H1 (cell line): ENCODE measurements around the gene WSCD2.

ENCODE experiments used
- CTCF ChIP-seq, 3 experiments: IDR thresholded peaks; 1 replicate in 2 of 3; 2 replicates in 1 of 3; pipeline versions ENCODE4 v1.5.1 to v1.6.1; 2011; ENCODE audit warnings: low read length in 3 of 3, mild to moderate bottlenecking in 3 of 3, inconsistent platforms in 2 of 3, low read depth in 1 of 3, moderate library complexity in 1 of 3; ENCODE audit not compliant: insufficient read depth in 1 of 3; ENCODE audit errors: control extremely low read depth in 1 of 3
- SP1 ChIP-seq: IDR thresholded peaks from 2 replicates; pipeline ENCODE4 v1.6.1; 2011; ENCODE audit warnings: low read depth, low read length

DNA sequence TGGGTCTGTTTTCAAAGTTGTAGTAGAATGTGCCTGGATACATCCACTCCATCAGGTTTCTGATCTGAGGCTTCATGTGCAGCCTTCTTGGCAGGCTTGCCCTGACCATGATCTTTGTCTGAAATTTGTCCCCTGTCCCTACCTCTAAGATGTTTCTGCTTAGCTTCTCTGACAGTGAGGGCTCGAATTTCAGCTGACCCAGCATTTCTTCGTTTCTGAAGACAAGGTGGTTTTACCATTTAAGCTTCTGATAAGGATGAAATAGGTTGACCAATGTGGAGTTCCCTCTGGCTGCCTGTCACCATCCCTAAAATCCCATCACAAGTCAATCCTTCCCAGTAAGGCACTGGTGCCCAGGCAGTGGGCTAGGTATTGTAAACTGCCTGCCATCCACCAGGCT is 153.1 kb downstream of the WSCD2 start:
- TF ChIP-seq SP1 (no peak), CTCF (IDR thresholded peaks at IDR 0.05; ENCODE audit: control extremely low read depth in 1 of 3, insufficient read depth in 1 of 3, low read depth in 1 of 3, low read length in 3 of 3) (no peak)
